ENCODE results near the gene SLCO2A1. TPM values are rescaled to one million over a fixed set of nuclear protein-coding genes. Genes with fewer than 3 reads are reported as not detected.

The SLCO2A1 gene
- total RNA-seq, 1 experiment from 2014 or later = 2.4 TPM

DNA sequence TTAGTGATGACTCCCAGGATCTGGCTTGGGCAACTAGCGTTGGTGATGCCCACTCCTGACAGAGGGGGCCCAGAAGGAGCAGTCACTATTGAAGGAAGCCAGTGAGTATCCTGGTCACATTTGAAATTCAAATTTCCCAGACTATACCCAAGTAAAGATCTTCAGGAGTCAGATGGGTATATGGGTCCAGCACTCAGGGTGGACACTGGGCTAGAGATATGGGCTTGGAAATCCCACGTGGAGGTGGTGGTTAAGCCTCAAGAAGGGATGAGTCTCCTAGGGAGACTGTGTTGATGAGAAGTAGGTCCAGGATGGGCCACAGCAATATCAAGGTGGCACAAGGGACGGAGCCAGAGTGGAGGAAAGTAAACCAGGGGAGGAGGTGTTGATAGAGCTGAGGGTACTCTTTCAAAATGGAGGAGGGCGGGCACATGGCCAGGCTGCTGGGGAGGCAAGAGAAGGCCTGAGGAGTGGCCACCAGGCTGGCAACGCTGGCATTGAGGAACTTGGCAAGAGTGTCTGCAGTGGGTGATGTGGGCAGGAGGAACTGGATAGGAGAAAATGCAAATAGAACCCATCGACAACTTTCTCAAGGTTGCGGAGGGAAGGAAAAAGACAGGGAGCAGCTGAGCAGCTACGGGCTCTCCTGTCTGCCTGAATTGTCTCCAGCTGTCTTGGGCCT, 3.7 kb upstream of the SLCO2A1 start:
- H3K27me3 ChIP-seq (ENCODE audit: control insufficient read depth, insufficient read depth, low read length) = peaks cover 23% of the 10 kb centered on the region

DNA sequence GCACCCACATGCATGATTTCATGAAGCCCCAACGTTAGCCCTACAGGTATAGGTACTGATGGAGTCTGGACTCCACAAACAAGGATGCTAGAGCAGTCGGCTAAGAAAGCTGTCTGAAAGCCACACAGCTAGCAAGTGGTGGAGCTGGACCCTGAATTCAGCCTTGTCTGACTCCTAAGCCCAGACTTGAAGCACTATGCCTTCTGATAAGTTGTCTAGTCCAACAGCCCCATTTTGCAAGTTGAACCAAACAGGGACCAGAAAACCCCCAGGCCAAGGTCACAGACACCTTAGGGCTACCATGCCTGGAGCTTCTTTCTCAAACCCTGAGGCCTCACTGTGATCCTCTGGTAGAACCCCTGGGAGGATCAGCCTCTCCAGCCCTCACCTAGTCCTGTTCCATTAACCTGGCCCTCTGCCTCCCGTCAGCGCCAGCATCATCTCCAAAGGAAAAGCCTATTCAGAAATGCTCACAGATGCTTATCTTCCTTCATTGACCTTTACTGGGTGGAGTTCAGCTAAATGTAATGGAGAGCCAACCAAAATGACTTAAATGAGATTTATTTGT, 1.7 kb upstream of the SLCO2A1 start:
- H3K4me3 ChIP-seq (ENCODE audit: insufficient read depth, low read depth, low read length) = no peak overlapping the region
- H3K27me3 ChIP-seq (ENCODE audit: control insufficient read depth, insufficient read depth, low read length) = peaks cover 30% of the 10 kb centered on the region
- no peaks in the 10 kb centered on the region for H3K36me3 ChIP-seq (replicated peaks; ENCODE audit: control insufficient read depth, insufficient read depth, low read length)
- DNase-seq = no peak

More for the DNA sequence above, 3.7 kb upstream of the SLCO2A1 start:
- Histone ChIP-seq H3K4me3 (ENCODE audit: insufficient read depth, low read depth, low read length) (no peak overlapping the region), H3K36me3 (replicated peaks; ENCODE audit: control insufficient read depth, insufficient read depth, low read length) (no peaks in the 10 kb centered on the region)
- DNase-seq = no peak

DNA sequence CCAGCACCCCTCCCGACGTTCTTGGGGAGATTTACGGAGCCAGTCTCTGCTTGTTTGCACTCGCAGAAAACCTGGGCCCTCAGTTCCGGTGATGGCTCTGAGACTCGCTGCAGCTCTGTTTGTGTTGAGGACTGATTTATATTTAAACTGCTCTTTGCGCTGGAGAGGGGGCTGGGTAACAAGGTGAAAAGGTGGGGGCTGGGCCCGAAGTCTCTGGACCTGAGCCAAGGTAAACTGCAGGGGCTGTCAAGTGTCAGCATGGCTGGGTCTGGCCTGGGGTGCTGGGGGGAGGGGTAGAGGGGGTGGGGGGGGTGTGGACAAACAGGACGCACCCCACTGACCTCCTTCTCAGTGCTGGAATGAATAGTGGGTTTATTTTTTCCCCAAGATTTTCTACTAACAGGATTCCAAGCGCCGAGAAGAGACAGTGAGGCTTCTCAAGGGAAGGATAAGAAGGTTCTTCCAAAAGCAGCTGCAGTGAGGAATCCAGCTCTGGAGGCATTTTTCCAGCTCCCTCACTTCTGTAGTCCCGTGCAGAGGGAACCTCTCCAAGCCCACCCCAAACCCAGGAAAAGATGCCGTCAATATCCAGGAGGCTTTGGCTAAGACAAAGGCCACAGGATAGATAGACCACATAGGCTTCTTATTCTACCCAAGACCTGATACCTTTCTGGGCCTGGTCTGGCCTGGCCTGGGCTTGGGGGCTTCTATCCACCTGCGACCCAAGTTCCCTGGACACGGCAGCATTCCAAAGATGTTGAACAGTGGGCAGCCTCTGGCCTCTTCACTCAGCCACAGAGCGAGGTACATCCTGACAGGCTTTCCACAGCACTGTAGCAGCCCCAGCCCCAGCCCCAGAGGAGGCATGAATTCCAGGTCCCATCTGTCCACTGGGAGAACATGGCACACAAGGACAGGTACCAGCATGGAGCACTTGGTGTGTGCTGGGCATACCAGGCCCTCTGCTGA, 938 bp upstream of the SLCO2A1 start:
- peak; percentile 80 for DNase-seq
- H3K4me3 ChIP-seq (ENCODE audit: insufficient read depth, low read depth, low read length) = peak overlapping the region; percentile 67
- peaks cover 30% of the 10 kb centered on the region for H3K27me3 ChIP-seq (ENCODE audit: control insufficient read depth, insufficient read depth, low read length)
- no peaks in the 10 kb centered on the region for H3K36me3 ChIP-seq (replicated peaks; ENCODE audit: control insufficient read depth, insufficient read depth, low read length)

DNA sequence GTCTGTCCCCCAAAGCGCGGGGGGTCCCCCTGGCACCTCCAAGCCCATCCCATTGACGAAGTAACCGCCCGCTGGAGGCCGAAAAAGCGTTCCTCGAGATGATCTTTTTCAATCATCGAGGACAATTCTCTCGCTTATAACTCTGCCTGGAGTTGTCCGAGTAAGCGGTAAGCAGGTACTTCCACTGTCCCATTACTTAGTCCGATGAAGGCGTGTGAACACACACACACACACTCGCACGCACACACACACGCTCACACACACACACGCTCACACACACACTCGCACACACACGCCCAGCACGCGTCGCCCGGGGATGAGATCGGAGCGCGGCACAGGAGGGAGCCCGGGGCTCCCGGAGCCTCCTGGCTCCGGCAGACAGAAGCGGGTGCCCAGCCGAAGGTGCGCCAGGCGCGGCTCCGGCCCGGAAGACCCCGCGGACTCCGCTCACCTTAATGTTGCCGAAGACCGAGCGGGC, 430 bp downstream of the SLCO2A1 start:
- Histone ChIP-seq H3K27me3 (ENCODE audit: control insufficient read depth, insufficient read depth, low read length) (peaks cover 30% of the 10 kb centered on the region), H3K4me3 (ENCODE audit: insufficient read depth, low read depth, low read length) (peak overlapping the region; percentile 67), H3K36me3 (replicated peaks; ENCODE audit: control insufficient read depth, insufficient read depth, low read length) (no peaks in the 10 kb centered on the region)
- DNase-seq = peak; percentile 71

DNA sequence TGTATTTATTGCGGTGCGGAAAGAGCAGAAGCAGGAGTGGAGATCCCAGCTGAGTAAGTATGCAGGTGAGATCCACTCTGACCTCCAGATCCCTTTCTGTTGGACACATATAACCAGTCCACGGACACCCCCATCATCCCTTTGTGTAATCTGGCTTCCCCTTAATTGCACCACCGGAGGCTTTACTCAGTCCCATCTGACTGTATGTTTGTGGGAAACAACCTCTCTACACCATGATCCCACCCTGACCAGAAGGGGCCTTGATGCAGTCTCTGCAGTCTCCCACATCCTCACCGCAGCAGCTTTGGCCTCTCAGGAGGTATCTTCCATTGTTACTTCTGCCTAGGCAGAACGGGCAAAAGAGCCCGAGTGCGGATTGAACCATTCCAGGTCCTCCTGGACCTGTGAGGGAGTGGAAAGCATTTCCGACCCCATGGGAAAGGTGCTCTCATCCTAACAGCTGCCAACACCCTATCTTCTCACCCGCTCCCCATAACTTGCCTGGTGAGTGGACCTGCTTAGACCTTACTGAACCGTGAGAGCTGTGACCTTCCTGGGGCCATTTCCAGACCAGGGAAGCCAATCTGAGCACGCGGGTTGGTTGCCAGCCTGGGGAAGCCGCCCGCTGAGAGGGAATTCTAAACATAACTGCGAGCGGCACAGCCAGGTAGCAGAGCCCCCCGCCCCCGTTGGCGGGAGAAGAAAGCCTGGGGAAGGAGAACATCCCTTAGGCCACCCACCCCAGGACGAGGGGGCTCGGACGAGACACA, 1.1 kb downstream of the SLCO2A1 start:
- no peaks in the 10 kb centered on the region for H3K36me3 ChIP-seq (replicated peaks; ENCODE audit: control insufficient read depth, insufficient read depth, low read length)
- no peak for DNase-seq
- peaks cover 30% of the 10 kb centered on the region for H3K27me3 ChIP-seq (ENCODE audit: control insufficient read depth, insufficient read depth, low read length)
- peak overlapping the region; percentile 67 for H3K4me3 ChIP-seq (ENCODE audit: insufficient read depth, low read depth, low read length)

DNA sequence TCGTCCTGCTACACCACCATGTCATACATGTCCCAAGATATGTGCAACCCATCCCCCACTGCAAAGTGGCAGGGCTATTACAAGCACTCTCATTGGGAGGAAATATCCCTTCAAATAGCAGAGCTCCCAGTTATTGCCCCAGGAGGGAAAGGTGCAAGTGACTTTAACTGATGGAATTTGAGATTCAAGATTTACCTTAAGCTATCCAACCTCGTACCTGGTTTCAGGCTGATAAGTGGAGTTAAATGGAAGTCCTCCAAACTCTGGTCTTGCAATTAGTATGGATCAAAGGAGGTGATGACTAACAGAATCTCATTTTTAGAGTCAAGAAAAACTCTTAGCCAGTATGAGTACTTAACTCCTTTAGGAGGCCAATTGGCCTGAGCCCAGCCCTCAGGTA, 2.1 kb downstream of the SLCO2A1 start:
- Histone ChIP-seq H3K27me3 (ENCODE audit: control insufficient read depth, insufficient read depth, low read length) (peaks cover 30% of the 10 kb centered on the region), H3K4me3 (ENCODE audit: insufficient read depth, low read depth, low read length) (no peak overlapping the region), H3K36me3 (replicated peaks; ENCODE audit: control insufficient read depth, insufficient read depth, low read length) (no peaks in the 10 kb centered on the region)
- no peak for DNase-seq

DNA sequence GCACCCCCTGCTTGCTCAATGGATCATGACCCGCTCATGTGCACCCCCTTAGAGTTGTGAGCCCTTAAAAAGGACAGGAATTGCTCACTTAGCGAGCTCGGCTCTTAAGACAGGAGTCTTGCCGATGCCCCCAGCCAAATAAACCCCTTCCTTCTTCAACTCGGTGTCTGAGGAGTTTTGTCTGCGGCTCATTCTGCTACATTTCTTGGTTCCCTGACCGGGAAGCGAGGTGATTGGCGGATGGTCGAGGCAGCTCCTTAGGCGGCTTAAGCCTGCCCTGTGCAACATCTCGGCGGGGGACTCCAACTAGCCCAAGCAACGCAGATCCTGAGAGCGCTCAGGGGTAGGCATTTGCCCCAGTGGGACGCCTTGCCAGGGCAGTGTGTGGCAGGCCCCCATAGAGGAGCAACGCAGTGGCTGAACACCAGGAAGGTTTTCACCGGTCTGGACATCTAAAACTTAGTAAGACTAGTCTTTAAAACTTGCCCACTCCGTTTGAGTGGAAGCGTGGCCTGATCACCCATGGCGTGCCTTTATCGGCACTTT, 9.5 kb downstream of the SLCO2A1 start:
- no peaks in the 10 kb centered on the region for H3K27me3 ChIP-seq (ENCODE audit: control insufficient read depth, insufficient read depth, low read length)
- DNase-seq = no peak
- H3K4me3 ChIP-seq (ENCODE audit: insufficient read depth, low read depth, low read length) = no peak overlapping the region
- H3K36me3 ChIP-seq (replicated peaks; ENCODE audit: control insufficient read depth, insufficient read depth, low read length) = no peaks in the 10 kb centered on the region

DNA sequence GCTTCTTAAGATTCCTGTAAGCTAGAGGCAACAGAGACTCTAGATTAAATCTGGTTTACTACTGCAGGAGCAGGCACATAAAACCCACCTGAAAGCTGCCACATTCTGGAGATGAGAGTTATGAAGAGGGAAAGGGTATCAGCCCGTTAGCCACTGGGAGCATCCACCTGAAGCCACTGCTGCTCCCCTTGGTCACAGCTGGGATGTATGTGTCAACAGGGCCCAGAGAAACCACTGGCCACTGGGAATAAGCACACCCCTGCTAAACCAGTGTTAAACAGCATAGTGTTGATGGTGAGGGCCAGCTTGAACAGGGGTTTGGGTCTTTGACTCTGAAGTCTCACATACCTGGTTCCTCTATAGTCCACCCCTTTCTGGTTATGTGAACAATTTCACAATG, 10.9 kb downstream of the SLCO2A1 start:
- H3K4me3 ChIP-seq (ENCODE audit: insufficient read depth, low read depth, low read length) = no peak overlapping the region
- no peaks in the 10 kb centered on the region for H3K27me3 ChIP-seq (ENCODE audit: control insufficient read depth, insufficient read depth, low read length)
- no peak for DNase-seq
- H3K36me3 ChIP-seq (replicated peaks; ENCODE audit: control insufficient read depth, insufficient read depth, low read length) = no peaks in the 10 kb centered on the region

DNA sequence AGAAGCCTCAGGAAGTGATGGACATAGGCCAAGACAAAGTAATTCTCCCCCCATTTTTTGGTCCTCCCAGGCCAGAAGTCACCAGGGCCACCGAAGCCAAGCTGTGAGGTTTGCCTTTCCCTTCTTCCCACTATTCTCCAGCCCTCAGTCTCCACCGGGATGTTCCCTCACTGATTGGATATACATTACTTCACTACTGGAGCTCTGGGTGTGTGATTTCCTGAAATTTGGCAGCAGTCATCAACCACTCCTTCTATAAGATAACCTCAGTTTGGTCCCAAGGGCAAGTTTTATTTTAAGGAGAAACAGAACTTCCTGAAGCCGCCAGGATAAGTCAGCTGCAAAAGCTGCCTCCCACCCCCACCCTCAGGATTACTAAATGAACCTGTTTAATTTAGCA, 11.3 kb downstream of the SLCO2A1 start:
- no peaks in the 10 kb centered on the region for H3K27me3 ChIP-seq (ENCODE audit: control insufficient read depth, insufficient read depth, low read length)
- no peak overlapping the region for H3K4me3 ChIP-seq (ENCODE audit: insufficient read depth, low read depth, low read length)
- DNase-seq = no peak
- H3K36me3 ChIP-seq (replicated peaks; ENCODE audit: control insufficient read depth, insufficient read depth, low read length) = no peaks in the 10 kb centered on the region

DNA sequence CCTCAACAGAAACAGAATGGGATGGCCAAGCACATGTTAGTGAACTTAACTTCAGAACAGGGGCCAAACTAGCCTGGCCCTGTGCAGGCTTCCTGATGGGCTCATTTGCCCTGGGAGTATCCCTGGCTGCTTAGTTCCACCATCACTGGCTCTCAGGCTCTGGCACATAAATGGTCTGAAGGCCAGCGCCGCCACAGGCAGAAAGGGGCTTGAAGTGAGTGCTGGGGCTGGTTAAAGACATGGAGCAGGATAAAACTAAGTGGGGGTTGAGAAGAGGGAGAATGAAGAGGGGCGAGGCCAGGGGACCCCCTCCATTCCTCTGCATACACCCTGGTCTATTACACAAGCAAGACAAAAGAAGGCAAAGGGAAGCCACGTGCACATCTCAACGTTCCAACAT, 12.2 kb downstream of the SLCO2A1 start:
- H3K36me3 ChIP-seq (replicated peaks; ENCODE audit: control insufficient read depth, insufficient read depth, low read length) = no peaks in the 10 kb centered on the region
- H3K27me3 ChIP-seq (ENCODE audit: control insufficient read depth, insufficient read depth, low read length) = no peaks in the 10 kb centered on the region
- no peak for DNase-seq
- H3K4me3 ChIP-seq (ENCODE audit: insufficient read depth, low read depth, low read length) = no peak overlapping the region

DNA sequence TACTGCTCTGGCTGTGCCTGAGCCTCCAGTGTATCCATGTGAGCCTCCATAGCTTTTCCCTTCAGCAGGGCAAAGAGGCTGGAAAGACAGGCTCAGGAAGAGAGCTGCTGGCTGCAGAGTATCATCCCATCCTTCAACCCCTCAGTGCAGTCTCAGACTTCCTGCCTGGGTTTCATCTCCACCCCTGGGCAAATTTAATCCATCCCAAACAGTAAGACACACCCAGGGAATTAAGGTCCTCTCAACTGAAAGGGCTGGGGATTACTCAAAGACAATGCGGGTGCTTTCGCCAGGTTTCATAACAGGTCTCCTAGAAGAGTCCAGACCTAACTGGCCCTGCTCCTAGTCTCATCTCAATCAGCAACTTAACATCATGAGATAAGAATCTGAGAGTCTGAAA, 15.5 kb downstream of the SLCO2A1 start:
- Histone ChIP-seq H3K36me3 (replicated peaks; ENCODE audit: control insufficient read depth, insufficient read depth, low read length) (no peaks in the 10 kb centered on the region), H3K4me3 (ENCODE audit: insufficient read depth, low read depth, low read length) (no peak overlapping the region), H3K27me3 (ENCODE audit: control insufficient read depth, insufficient read depth, low read length) (no peaks in the 10 kb centered on the region)
- DNase-seq = no peak

DNA sequence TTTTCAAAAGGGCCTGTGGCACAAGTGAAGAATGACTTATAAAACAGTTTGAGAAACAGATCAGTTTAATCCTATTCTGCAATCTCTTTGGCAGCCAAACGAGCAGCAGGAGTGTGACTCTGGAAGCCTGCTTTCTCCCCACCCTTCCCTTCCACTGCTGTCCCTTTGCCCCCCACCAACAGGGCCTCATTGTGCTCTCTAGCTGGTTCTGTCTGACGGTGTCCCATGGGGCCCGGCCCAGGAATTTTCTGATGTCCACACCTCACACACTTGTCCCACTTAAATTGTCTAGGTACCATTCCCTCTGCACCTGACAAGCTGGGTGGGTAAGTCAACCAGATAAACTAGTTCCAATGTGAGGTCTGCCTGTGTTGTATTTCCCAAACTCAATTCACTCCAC, 16.4 kb downstream of the SLCO2A1 start:
- Histone ChIP-seq H3K27me3 (ENCODE audit: control insufficient read depth, insufficient read depth, low read length) (no peaks in the 10 kb centered on the region), H3K4me3 (ENCODE audit: insufficient read depth, low read depth, low read length) (no peak overlapping the region), H3K36me3 (replicated peaks; ENCODE audit: control insufficient read depth, insufficient read depth, low read length) (no peaks in the 10 kb centered on the region)
- no peak for DNase-seq

DNA sequence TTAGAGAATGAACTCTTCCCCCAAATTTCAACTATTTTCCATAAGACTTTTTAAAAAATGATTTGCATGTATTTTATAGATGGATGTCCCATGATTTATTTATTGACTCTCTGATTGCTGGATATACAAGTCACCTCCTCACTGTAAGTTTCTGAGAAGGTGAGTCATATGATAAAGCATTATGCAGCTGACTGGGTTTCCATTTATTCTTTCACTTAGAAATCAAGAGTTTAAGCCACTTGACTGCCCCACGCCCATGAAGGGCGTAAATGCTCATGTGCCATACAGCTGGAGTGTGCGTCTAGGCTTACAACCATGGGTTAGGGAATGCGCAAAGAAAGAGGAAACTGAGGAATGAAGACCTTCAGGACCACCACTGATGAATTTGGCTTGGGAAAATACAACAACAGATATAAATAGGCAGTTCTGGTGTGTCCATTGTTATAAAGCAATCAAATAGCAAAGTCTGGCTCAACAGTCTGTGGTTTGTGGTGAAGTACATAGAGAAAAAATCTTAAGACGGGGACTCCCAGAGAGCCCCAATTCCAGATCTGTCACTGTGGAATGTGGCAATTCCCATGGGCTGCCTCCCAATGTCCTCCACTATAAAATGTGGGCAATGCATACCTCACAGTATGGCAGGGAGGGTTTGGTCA, 20.3 kb downstream of the SLCO2A1 start:
- DNase-seq = no peak
- Histone ChIP-seq H3K36me3 (replicated peaks; ENCODE audit: control insufficient read depth, insufficient read depth, low read length) (no peaks in the 10 kb centered on the region), H3K4me3 (ENCODE audit: insufficient read depth, low read depth, low read length) (no peak overlapping the region), H3K27me3 (ENCODE audit: control insufficient read depth, insufficient read depth, low read length) (no peaks in the 10 kb centered on the region)
